Endothelial cell of umbilical vein (primary cell): ENCODE data around the gene KCTD13.

Source experiments
- CTCF ChIP-seq, 2 donors: IDR thresholded peaks; 1 replicate in 1 of 2; 2 replicates in 1 of 2; pipeline ENCODE4 v1.5.1; 2011; ENCODE audit warnings: low read length in 2 of 2, mild to moderate bottlenecking in 2 of 2, moderate library complexity in 2 of 2, control low read depth in 1 of 2, inconsistent platforms in 1 of 2, low read depth in 1 of 2; ENCODE audit not compliant: insufficient read depth in 1 of 2; ENCODE audit errors: extremely low read depth in 1 of 2
- EZH2 ChIP-seq: IDR thresholded peaks from 2 replicates; pipeline ENCODE4 v1.6.1; 2012; ENCODE audit warnings: borderline replicate concordance, low read depth, mild to moderate bottlenecking, moderate library complexity, low read length, inconsistent platforms; ENCODE audit not compliant: severe bottlenecking
- FOS ChIP-seq: IDR thresholded peaks from 2 replicates; pipeline ENCODE4 v1.6.1; 2011; ENCODE audit warnings: mild to moderate bottlenecking, low read length, moderate library complexity, borderline replicate concordance; ENCODE audit not compliant: insufficient read depth
- GATA2 ChIP-seq: IDR thresholded peaks from 2 replicates; pipeline ENCODE4 v1.7.0; 2011; ENCODE audit warnings: low read depth, mild to moderate bottlenecking, moderate library complexity, mixed read lengths, low read length; ENCODE audit not compliant: insufficient read length, insufficient read depth
- JUN ChIP-seq: IDR thresholded peaks from 2 replicates; pipeline ENCODE4 v1.6.1; 2011; ENCODE audit warnings: borderline replicate concordance, low read depth; ENCODE audit not compliant: insufficient read length, insufficient read depth
- MAX ChIP-seq: IDR thresholded peaks from 2 replicates; pipeline ENCODE4 v1.6.1; 2011; ENCODE audit not compliant: insufficient read depth, insufficient read length
- MYC ChIP-seq: IDR thresholded peaks from one replicate; pipeline ENCODE4 v1.6.1; 2011; ENCODE audit warnings: mild to moderate bottlenecking, low read depth, low read length
- POLR2A ChIP-seq: IDR thresholded peaks from 2 replicates; pipeline ENCODE4 v1.6.1; 2012; ENCODE audit warnings: low read depth, mild to moderate bottlenecking, control low read depth, low read length
- POLR2AphosphoS5 ChIP-seq: IDR thresholded peaks from 2 replicates; pipeline ENCODE4 v1.6.1; 2012; ENCODE audit warnings: low read depth, mild to moderate bottlenecking, control low read depth, low read length, moderate library complexity; ENCODE audit not compliant: insufficient read depth

- TF ChIP-seq CTCF (IDR thresholded peaks at IDR 0.05; ENCODE audit: extremely low read depth in 1 of 2, insufficient read depth in 1 of 2, low read depth in 1 of 2, low read length in 2 of 2): no peak
- TF ChIP-seq POLR2A: no peak
- TF ChIP-seq EZH2: no peak
- no peak for TF ChIP-seq GATA2
- no peak for TF ChIP-seq POLR2AphosphoS5
- TF ChIP-seq FOS: no peak
- TF ChIP-seq MAX: no peak
- TF ChIP-seq JUN: no peak
- no peak for TF ChIP-seq MYC
These were observed 14.4 kb downstream of the KCTD13 start for GRCh38 chr16:29911676-29912010.
